GM19043 (cell line): ENCODE results near the gene CNIH1.

Experiments used
- ATAC-seq: cut with Tn5 transposase; IDR thresholded peaks from one replicate; pipeline ENCODE4 v1.9.1; 2021; ENCODE audit warnings: low read depth; ENCODE audit not compliant: unreplicated experiment

CNIH1 gene

GRCh38 chr14:54440873-54441868 is at the start of gene CNIH1:
TSS of gene CNIH1 (minus strand) at chr14:54441374. CDS start at chr14:54441327, 47 bp downstream.
- ATAC-seq: peak; percentile 93

DNA sequence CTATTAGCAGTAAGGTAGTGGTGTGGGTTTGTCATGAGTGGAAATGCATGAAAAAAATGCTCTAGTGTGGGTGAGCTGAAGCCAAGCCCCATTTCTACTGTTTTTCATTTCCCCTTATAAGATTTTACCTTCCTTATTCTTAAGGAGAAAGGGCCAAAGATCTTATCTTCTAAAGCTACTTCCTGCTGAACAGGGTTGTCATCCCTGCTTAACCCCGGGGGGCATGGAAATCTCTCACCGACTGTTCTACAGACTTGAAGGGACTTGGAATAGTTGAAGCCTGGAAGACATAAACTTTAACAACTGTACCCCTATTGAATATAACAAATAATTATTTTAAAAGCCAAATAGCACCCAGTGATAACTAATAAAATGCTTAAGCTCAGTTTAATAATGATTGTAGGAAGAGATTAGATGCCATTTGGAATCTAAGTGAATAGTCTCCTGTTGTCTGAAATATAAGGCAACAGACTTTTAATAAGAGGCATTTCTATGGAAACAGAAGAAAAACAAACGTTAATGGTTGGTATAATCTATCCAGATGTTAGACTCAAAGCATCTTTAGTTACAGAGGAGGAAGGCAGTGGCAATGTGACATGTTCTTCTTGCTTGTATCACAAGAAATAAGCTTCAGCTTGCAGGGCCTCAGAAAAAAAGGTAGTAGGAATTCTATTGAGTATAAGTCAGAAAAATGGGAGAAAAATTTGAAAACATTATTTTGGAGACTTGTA is 49.4 kb upstream of the CNIH1 start:
- no peak for ATAC-seq

DNA sequence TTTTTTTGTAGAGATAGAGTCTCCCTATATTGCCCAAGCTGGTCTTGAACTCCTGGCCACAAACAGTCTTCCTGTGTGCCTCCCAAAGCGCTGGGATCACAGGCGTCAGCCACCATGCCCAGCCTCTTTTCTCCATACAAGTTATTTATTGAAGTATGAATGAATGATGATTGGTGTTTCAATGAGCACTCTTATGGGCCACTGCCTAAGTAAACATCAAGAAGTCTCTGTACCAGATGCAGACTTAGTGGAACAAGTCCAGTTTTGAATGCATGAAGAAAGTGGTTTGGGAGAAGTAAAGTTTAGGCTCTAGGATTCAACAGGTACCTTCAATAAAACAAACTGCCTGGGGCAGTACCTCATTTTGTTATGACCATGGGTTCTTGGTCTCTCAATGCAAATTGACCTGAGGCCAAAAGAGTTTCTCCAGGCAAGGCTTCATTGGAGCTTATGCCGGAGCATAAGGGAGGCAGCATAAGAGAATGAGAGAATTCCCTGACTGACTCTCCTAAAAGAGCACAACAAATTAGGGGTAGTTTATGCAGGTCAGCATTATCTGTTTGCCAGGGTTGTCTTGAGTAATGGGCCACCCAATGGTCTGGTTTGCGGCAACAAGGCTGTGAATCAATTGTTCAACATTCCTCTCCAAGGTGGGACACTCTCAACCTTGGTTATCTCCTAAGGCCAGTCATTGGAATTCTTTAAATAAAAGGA is 48.7 kb upstream of the CNIH1 start:
- ATAC-seq: no peak

- ATAC-seq: peak; percentile 19
Measured at GRCh38 chr14:54489318-54489683, 48.1 kb upstream of the CNIH1 start.

DNA sequence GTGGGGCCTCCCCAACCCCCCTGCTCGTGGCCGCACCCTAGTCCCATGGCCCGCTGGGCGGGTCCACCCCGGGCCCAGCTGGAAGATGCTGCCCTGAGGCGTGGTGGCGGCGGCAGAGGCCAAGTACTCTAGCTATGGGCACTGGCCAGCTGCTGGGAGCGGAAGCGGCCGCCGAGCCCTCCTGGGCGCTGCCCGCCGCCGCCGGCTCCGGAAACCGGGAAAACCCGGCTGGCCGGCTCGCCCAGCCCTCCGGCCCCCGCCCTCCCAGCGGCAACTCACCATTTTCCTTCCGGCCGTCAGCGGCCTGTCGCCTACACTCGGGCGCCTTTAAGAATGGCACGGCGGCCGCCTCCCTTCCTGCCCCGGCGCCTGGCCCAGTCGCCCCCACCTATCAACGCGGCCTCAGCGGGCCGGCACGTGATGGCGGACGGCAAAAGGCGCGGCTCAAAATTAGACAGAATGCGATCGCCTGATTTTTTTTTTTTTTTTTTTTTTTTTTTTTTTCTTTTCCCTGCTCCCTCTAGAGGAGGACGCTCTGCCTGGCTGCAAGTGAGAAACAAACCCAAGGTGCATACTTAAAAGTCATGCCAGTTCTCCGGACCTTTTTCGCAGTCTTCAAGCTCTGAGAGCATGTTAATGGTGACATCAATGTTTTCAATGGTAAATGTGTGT is 47.6 kb upstream of the CNIH1 start, which contains the start of gene GMFB:
TSS of gene GMFB (minus strand) at position 335 of the 672 bp plus-strand sequence. CDS start at position 282, 53 bp downstream.
- peak; percentile 85 for ATAC-seq

DNA sequence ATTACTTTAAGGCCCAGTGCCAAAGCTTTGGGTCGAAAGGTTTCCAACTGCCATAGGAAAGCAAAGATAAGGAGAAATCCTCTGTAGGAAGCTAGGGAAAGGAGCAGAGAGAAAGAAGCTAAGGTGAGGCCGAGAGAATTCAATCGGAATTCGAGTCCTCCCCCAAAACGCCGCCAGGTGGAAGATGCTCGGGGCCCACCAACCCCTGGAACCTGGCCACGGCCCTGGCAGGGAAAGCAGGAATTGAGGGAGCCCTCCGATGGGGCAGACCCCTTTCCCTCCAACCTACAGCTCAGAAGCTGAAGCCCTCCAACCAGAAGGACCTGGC is 47.1 kb upstream of the CNIH1 start:
- ATAC-seq: no peak

GRCh38 chr14:54487771-54488170 is 46.6 kb upstream of the CNIH1 start:
- no peak for ATAC-seq

GRCh38 chr14:54486685-54487084 is 45.5 kb upstream of the CNIH1 start:
- no peak for ATAC-seq

GRCh38 chr14:54483846-54484245 is 42.7 kb upstream of the CNIH1 start:
- ATAC-seq: no peak

DNA sequence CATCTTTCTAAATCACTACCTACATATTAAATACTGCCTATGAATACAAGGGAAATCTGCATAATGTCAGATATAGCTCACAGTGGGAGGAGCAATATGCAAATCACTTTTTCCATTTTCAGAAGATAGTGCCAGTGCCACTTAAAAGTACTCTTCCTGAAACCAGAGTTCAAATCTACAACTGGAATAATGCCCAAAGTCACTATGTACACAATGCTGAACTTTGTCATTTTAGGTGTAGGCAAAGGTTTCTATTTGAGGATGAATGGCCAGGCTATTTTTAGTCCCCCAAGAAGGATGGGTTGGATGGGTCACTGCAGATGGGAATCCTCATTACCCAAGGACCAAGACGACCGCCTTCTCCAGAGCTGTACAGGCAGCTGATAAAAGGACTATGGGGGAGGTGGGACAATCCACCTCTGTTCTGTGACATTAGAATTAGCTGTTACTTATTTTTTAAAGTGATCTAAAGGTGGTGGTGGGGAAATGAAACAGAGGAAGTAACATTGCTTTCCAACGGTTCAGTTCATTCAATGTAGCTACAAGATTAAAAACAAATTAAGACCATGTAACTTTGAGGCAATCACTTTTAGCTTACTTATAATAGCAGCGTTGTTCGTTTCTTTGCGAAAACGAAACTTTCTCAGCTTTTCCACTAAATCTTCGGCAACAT is 42.0 kb upstream of the CNIH1 start:
- ATAC-seq: no peak

DNA sequence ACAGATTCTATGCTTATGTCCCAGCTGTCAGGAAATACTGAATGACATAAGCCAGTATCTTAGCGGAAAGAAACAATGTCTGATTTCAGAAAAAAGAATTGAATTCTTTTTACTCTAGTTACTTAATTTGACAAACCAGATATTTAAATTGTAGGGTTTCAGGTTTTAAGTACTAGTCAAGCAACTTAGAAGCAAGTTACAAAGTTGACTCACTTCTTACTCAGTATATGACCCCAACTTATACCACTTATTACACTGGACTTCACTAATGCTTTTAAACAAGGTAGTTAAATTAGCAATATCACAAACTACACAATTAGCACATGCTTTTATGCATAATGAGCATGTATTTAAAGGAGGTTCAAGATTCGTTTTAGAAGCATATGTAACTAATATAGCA is 40.5 kb upstream of the CNIH1 start:
- no peak for ATAC-seq

DNA sequence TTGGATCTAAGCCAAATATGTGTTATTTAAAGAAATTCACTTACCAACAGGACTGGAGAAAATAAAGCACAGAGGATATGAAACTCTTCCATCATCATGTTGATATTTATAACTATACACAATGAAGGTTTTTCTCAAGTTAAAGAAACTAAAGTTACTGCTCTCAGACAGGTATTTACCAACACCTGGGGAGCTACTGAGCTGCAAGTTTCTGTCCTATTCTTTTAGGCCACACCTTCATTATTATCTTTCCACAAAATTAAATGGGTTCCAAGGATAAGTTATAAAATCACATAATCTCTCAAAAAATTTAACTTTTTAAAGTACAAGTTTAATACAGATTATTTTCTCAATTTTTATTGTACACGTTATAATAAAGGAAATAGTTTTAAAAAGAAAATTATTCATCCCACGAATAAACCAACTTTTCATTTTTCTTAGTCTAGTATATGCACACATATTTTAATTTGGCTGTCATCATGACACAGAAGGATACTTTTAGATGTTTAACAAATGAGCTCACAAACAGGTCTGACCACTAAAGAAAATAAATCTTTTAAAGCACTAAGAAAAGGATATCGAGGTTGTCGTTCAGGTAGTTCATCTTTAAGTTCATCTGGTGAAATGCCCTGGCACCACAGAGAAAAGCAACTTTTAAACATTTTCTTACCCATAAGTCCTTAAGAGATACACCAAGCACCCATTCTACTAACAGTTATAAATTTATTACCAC is 39.8 kb upstream of the CNIH1 start:
- ATAC-seq: no peak

DNA sequence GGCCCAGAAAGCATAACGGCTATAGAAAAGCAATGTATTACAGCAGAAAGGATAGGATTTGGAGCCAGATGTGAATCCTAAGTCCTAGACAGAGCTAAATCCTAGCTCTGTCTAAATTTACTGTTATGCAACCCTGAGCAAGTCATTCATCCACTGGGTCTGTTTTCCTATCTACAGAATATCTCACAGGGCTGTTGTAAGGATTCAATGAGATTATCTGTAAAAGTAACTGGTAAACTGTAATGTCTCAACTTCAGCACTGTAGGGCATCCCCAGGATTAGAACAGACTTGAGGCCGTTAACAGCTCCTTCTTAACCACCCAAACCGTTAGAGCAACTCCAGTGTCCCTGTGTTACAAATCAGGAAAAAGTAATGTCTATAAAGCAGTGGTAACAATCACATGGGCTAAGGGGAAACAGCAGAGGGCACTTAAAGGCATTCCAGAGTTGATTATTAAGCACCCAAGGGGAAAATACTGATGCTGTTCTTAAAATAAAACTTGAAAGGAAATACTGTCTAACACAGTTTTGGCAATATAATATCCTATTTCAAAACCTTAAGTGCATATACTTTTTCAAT is 37.6 kb upstream of the CNIH1 start:
- no peak for ATAC-seq

- no peak for ATAC-seq
Measured at GRCh38 chr14:54475911-54476310, 34.7 kb upstream of the CNIH1 start.

DNA sequence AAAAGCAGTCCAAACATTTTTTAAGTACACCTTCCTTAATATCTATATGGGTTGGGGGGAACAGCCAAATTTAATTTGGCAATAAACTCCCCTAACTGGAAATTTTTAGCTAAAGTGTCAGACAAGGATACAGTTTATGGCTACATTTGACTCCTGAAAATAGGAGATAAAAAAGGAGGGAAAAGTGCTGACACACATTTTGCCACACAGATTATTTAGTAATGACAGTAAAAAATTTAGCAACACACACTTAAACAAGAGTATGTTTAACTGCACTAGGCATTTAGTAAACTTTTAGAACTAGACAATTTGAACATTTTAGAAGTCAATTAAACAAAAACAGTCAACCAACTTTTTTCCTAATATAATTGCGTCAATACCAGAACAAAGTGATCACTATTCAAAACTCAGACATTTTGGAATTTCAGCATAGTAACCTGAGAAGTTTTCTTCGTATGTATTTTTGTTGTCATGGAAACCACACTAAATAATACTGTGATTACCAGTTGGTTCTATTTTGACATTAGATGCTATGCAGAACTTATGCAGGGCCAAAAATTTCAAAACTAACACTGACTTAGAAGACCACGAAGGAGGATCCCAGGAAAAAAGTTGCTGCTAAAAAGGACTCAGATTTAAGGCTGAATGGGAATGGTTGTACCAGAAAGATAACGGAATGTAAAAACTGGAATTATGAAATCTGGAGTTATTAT is 34.2 kb upstream of the CNIH1 start:
- no peak for ATAC-seq

DNA sequence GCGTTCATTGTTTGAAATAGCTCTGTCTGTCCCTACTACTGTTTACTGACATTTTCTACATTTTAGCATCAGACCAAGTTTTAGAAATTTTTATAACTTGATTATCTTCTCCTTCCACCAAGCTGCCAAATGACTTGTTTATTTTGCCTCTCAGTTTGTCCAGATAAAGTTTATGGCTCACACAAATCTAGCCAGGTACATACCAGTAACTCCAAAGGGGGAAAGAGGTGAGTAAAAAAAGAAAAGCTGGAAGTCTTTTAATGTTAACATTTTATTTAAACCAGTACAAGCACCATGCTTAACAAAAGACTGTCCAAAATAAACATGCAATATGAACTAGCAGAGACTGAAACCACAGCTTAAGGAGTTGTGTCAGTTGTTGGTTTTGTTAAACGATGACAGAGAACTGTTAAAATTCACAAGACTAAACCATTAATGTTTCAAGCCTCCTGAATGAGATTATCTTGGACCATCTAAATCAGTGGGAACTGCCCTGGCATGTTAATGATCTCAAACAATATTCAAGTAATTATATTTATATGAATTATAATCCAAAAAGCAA is 33.1 kb upstream of the CNIH1 start:
- no peak for ATAC-seq

DNA sequence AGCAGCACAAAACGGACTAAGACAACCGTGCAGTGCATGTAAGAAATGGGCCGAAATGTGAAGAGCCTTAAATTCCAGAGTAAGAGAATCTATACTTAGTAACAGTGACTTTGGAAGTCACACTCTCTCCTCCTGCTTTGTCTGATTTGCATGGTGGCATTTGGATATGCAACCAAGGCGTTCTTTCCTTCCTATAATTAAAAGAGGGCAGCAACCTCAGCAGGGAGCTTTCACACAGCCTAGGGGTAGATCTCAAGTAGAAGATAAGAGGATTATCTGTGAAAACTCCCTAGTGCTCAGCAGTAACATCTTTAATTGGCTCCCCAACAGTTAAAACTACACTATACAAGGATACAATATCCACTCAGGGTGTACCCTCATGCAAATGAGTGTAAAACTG is 31.1 kb upstream of the CNIH1 start:
- ATAC-seq: no peak

GRCh38 chr14:54471641-54472040 is 30.5 kb upstream of the CNIH1 start:
- no peak for ATAC-seq
